Naive thymus-derived CD8-positive, alpha-beta T cell (primary cell): Measurements from ENCODE around the gene MAFG. TPM values are rescaled to one million over a fixed set of nuclear protein-coding genes. Genes with fewer than 3 reads are reported as not detected.

Experiments
- ATAC-seq, 2 donors: fragments of 150-1000 bp; cut with Tn5 transposase in 1 of 2; sonication (Bioruptor Pico), chemical (Tn5 transposase) in 1 of 2; 1 replicate in 1 of 2; 2 replicates in 1 of 2; pipeline ENCODE4 v1.10.0; 2021; ENCODE audit warnings: mild to moderate bottlenecking in 2 of 2, moderate library complexity in 2 of 2
- POLR2A ChIA-PET: fragments of 350-600 bp; sonication (Branson Sonifier 250); formaldehyde crosslinking; loops from one replicate; lab custom pipeline; 2021; ENCODE audit warnings: antibody characterized with exemption; lab: Charles Lee
- DNase-seq, 10 donors: peaks; one replicate each; pipeline versions ENCODE4 v3.0.0 to v3.0.0-alpha.2; 2020 to 2022
- H3K27ac Mint-ChIP-seq, 10 donors: one replicate each; pipeline ENCODE4 v1.8.0; 2020 to 2022; ENCODE audit warnings: mild to moderate bottlenecking in 10 of 10, mixed read lengths in 10 of 10, moderate library complexity in 4 of 10, inconsistent platforms in 1 of 10
- H3K27me3 Mint-ChIP-seq, 5 donors: one replicate each; pipeline ENCODE4 v1.8.0; 2021 to 2022; ENCODE audit warnings: mixed read lengths in 5 of 5
- H3K36me3 Mint-ChIP-seq, 3 donors: one replicate each; pipeline ENCODE4 v1.8.0; 2020 to 2022; ENCODE audit warnings: mixed read lengths in 3 of 3, mild to moderate bottlenecking in 2 of 3, inconsistent platforms in 1 of 3
- H3K4me1 Mint-ChIP-seq, 4 donors: one replicate each; pipeline ENCODE4 v1.8.0; 2021 to 2022; ENCODE audit warnings: mixed read lengths in 4 of 4
- H3K4me3 Mint-ChIP-seq, 10 donors: one replicate each; pipeline ENCODE4 v1.8.0; 2020 to 2022; ENCODE audit warnings: mild to moderate bottlenecking in 10 of 10, mixed read lengths in 10 of 10, moderate library complexity in 6 of 10, inconsistent platforms in 1 of 10
- H3K9me3 Mint-ChIP-seq, 9 donors: one replicate each; pipeline ENCODE4 v1.8.0; 2020 to 2022; ENCODE audit warnings: mixed read lengths in 9 of 9, mild to moderate bottlenecking in 3 of 9, inconsistent platforms in 1 of 9, moderate library complexity in 1 of 9
- polyA plus RNA-seq, 3 donors: library from polyadenylated mRNA; unstranded; fragments of 300-500 nt; fragmentation: Illumina TruSeq; gene quantifications; one replicate each; pipeline ENCODE4 v1.2.3, GENCODE V29; 2021
- total RNA-seq, 8 experiments: library from RNA in 2 of 8; stranded (reverse) in 2 of 8; gene quantifications; one replicate each; pipeline ENCODE4 v1.2.3 and lab custom pipeline; 2021 to 2026

MAFG gene
- total and polyA plus RNA-seq, 5 experiments from 2014 or later: 1.2 to 18.0 (median 2.5) TPM

DNA sequence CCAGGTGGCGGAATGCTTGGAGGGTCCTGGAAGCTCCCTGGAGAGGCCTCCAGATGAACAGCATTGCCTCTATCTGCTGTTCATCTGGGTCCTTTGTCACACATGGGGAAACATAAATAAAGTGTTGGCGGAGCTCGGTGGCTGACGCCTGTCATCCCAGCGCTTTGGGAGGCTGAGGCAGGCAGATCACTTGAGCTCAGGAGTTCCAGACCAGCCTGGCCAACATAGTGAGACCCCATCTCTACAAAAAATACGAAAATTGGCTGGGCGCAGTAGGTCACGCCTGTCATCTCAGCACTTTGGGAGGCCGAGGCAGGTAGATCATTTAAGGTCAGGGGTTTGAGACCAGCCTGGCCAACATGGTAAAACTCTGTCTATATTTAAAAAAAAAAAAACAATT is 17.3 kb upstream of the MAFG start:
- H3K27me3 Mint-ChIP-seq: peaks cover 0 to 7% (median 0%) of the 10 kb centered on the region in 5 donors
- H3K9me3 Mint-ChIP-seq: no peaks in the 10 kb centered on the region
- no peak for DNase-seq
- H3K4me3 Mint-ChIP-seq: no peak overlapping the region
- POLR2A ChIA-PET: interaction anchor here (0.7 kb wide), 2 partner anchors 8 to 52 kb away, joined by 3 to 4 read pairs; no protein-coding TSS in a partner anchor
- H3K27ac Mint-ChIP-seq: no peak overlapping the region
- no peak for ATAC-seq
- no peaks in the 10 kb centered on the region for H3K36me3 Mint-ChIP-seq
- peaks cover 0 to 2% (median 1%) of the 10 kb centered on the region in 4 donors for H3K4me1 Mint-ChIP-seq

DNA sequence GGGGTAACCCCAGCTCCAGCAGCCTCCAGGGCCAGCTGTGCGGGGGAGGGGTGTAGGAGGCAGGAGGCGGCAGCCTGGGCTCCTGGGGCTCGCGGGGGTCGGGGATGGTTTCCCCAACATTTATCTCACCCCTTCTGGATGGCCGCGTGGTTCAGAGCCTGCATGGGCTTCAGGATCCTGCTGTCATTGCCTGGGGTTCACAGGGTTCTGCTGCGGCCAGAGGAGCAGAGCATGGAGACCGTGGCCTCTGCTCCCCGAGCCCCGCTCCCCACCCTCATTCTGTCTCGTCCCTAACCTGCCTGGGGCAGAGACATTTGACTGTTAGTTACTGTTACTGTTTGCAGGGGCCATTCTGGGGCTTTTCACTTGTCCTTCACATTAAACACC is 14.6 kb upstream of the MAFG start:
- H3K27me3 Mint-ChIP-seq: peaks cover 0 to 7% (median 0%) of the 10 kb centered on the region in 5 donors
- ATAC-seq (no peak), DNase-seq (no peak)
- peaks cover 0 to 7% (median under 1%) of the 10 kb centered on the region in 4 donors for H3K4me1 Mint-ChIP-seq
- H3K4me3 Mint-ChIP-seq: peak overlapping the region in 1 of 10 donors; percentile 24
- H3K36me3 Mint-ChIP-seq: no peaks in the 10 kb centered on the region
- H3K9me3 Mint-ChIP-seq: no peaks in the 10 kb centered on the region
- H3K27ac Mint-ChIP-seq: no peak overlapping the region
- POLR2A ChIA-PET: no interaction called here

DNA sequence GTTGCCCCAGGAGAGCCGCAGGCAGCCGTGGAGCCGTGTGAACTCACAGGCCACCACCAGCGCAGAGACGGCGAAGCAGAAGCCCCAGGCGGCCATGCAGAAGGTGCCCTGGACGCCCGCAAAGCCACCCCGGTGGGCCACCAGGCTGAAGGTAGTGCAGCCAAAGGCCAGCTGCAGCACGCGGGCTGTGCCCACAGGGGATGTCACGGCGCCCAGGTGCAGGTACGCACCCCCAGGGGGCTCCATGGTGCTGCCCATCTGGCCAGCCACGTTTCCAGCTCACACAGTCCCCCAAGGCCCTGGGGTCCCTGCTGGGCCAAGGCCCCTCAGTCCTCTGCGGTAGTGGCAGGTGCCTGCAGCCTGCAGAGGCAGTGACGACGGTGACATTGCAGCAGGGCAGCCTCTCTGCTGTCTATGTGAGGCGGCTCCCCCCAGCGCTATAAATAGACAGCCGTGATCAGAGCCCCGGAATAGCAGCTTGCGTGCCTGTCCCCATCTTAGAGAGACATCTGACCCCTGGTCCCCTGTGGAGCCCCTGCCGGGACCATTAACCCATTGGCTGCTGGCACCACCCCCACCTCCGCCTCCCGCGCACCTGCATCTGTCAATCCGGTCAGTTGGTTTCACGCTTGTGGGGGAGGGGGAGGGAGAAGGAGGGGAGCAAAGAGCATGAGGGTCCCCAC is 14.1 kb upstream of the MAFG start:
- H3K27ac Mint-ChIP-seq: no peak overlapping the region
- no peaks in the 10 kb centered on the region for H3K9me3 Mint-ChIP-seq
- peaks cover 0 to 7% (median 0%) of the 10 kb centered on the region in 5 donors for H3K27me3 Mint-ChIP-seq
- DNase-seq: no peak
- no peak for ATAC-seq
- POLR2A ChIA-PET: interaction anchor here (0.7 kb wide), 1 partner anchor 14 kb away, joined by 3 read pairs; the partner anchor contains the start of gene MAFG
- H3K4me3 Mint-ChIP-seq: no peak overlapping the region
- no peaks in the 10 kb centered on the region for H3K36me3 Mint-ChIP-seq
- peaks cover 0 to 8% (median under 1%) of the 10 kb centered on the region in 4 donors for H3K4me1 Mint-ChIP-seq

DNA sequence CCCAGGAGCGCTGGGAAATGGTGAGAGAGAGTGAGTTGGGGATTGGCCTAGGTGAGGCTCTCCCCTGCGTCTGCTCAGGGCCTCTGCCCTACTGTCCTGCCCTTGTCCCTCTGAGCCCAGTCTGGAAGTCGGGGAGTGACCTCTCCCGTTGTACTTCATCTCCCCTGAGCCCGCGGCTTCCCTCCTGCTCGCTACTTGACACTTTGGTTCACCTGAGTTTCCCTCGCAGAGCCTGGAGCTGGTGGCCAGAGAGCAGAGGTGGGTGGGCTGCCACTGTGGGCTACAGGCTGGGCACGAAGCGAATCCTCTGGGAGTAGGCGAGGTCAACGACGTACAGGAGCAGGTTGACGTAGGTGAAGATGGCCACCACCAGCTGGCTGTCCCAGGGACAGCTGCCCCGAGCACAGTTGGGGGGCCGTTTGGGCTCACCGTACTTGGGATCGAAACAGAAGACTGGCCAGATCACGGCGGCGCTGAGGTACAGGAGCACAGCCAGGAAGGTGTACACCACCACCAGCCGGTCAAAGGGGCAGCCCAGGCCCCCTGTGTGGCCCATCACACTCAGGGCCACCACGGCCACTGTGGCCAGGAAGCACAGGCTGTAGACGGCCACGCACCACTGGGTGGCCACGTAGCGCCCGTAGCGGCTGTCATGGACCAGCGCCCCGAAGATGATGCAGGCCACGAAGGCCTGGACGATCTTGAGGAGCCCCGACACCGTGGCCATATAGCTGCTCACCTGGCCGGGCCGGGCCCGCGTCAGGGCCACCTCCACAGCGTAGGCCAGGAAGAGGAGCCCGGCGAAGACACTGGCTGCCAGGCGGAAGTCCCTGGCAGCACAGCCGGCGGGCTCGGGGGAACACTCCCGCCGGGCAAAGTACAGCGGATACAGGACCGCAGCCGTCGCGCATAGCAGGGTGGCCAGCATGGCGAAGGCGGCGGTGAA is 13.3 kb upstream of the MAFG start:
- ATAC-seq: no peak
- peak overlapping the region in 2 of 10 donors; percentile 9 to 35 for H3K27ac Mint-ChIP-seq
- H3K9me3 Mint-ChIP-seq: no peaks in the 10 kb centered on the region
- H3K36me3 Mint-ChIP-seq: no peaks in the 10 kb centered on the region
- H3K4me3 Mint-ChIP-seq: no peak overlapping the region
- DNase-seq: no peak
- peaks cover 0 to 7% (median 0%) of the 10 kb centered on the region in 5 donors for H3K27me3 Mint-ChIP-seq
- POLR2A ChIA-PET: interaction anchor here (0.7 to 0.9 kb wide), 2 partner anchors 10 to 13 kb away, joined by 3 read pairs; partner anchors contain the start of gene MAFG
- H3K4me1 Mint-ChIP-seq: peaks cover 0 to 13% (median under 1%) of the 10 kb centered on the region in 4 donors

DNA sequence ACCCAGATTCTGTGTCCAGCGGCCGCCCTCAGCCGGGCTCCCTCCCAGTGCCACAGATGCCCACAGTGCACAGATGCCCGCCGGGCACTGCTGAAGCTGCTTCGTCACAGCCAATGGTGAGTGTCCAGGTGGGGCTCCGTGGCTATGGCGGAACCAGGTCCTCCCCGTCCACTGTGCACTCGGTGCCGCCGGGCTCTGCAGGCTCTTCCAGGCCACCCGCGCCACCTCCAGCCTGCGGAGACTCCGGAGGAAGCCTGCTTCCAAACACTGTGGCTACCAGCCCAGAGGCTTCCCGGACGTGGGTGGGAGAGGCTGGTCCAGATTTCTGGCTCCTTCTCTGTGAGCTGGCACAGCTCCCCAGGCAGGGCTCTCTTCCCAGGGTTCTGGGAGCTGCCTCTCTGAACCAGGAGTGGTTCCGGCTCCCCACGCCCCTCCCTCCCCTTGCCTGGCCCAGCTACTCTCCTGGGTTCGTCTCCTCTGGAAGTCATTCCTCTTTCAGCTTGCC is 12.4 kb upstream of the MAFG start:
- Mint-ChIP-seq H3K27me3 (peaks cover 0 to 7% (median 0%) of the 10 kb centered on the region in 5 donors), H3K9me3 (no peaks in the 10 kb centered on the region)

DNA sequence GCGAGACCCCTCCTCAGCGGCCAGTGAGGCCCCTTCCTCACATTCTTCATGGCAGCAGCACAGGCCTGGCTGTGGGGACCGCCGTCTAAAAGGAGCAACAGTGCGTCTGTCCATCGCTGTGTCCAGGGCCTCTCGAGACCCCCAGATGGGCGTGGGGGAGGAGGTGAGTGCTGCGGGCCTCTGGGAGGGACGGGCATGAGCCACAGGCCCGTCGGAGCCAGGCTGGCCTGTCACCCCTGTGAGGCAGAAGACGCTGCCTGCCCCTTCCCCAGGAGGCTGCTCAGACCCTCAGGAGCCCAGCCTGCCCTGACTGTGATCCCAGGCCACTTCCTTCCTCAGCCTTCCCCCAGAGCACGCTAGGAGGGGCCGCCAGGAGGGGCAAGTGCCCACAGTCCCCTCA is 11.7 kb upstream of the MAFG start:
- peaks cover 0 to 16% (median under 1%) of the 10 kb centered on the region in 4 donors for H3K4me1 Mint-ChIP-seq
- DNase-seq: no peak
- no peak overlapping the region for H3K27ac Mint-ChIP-seq
- peak overlapping the region in 1 of 10 donors; percentile 10 for H3K4me3 Mint-ChIP-seq
- POLR2A ChIA-PET: interaction anchor here (1.1 to 1.3 kb wide), 2 partner anchors 11 kb away, joined by 3 to 4 read pairs; partner anchors contain the start of gene MAFG
- ATAC-seq: no peak
- H3K36me3 Mint-ChIP-seq: no peaks in the 10 kb centered on the region
- peaks cover 0 to 7% (median 0%) of the 10 kb centered on the region in 5 donors for H3K27me3 Mint-ChIP-seq
- H3K9me3 Mint-ChIP-seq: no peaks in the 10 kb centered on the region

More for the DNA sequence above, 12.4 kb upstream of the MAFG start:
- Mint-ChIP-seq H3K36me3 (no peaks in the 10 kb centered on the region), H3K4me3 (no peak overlapping the region), H3K4me1 (peaks cover 0 to 16% (median under 1%) of the 10 kb centered on the region in 4 donors), H3K27ac (no peak overlapping the region)
- ATAC-seq (no peak), DNase-seq (no peak)
- POLR2A ChIA-PET: interaction anchor here (0.7 to 0.9 kb wide), 2 partner anchors 9 to 13 kb away, joined by 3 read pairs; partner anchors contain the start of gene MAFG

DNA sequence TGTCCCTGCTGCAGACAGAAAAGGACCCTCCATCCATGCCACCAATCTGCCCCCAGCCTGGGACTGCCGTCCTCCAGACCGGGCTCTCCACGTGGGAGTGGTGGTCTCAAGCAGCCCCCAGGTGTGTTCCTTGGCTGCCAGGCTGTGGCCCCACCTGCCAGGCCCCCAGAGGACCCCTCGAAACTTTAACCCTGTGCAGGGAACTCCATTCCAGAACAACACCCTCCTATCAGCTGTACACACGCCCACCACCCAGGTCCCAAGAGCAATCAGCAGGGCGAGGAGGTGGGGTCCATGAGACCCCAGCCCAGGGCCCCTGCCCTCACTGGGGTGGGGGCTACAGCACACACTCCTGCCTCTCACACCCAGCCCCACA is 8.2 kb upstream of the MAFG start:
- H3K4me3 Mint-ChIP-seq: peak overlapping the region in 7 of 10 donors; percentile 21 to 59 (median 41)
- peaks cover 3 to 24% (median 7%) of the 10 kb centered on the region in 4 donors for H3K4me1 Mint-ChIP-seq
- H3K36me3 Mint-ChIP-seq: no peaks in the 10 kb centered on the region
- no peaks in the 10 kb centered on the region for H3K9me3 Mint-ChIP-seq
- POLR2A ChIA-PET: interaction anchor here (1.3 to 1.4 kb wide), 2 partner anchors 9 to 10 kb away, joined by 4 to 5 read pairs; no protein-coding TSS in a partner anchor
- H3K27me3 Mint-ChIP-seq: peaks cover 0 to 8% (median 3%) of the 10 kb centered on the region in 5 donors
- DNase-seq: no peak
- peak overlapping the region in 4 of 10 donors; percentile 11 to 52 (median 24) for H3K27ac Mint-ChIP-seq
- ATAC-seq: no peak

DNA sequence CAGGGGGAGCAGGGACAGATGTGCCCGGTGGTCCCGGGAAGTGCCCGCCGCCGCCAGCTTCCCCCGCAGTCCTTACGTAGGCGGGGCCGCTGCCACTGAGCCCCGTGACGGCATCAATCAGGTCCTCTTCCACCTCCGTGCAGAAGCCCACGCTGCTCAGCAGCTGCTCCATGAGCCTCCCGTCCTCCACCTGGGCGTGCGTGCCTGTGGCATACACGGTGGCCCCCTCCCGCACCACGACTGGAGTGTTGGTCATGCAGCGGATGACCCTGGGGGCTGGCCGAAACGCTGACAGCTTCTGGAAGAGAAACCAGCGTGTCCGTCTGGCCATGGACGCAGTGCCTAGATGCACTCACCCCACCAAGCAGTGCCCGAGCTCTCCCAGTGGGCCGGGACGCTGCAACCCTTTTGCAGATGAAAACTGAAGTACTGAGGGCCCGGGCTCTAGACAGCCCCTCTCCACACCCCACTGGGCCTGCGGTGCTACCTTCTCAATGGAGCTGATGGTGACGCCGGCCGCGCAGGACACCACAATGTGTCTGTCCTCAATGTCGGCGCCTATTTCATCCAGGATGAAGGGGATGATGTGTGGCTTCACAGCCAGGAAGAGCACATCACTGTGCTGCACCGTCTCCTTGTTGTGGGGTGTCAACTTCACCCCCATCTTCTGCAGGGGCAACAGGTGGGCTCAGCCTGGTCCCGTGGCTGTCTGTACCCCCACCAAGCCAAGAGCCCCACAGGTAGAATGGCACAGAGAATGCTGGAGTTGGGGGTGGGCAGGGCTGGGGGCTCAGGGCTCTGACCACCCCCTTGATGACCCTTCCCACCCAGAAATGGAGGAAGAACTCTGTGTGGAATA is 7.5 kb upstream of the MAFG start:
- Mint-ChIP-seq H3K27ac (no peak overlapping the region), H3K4me3 (peak overlapping the region in 6 of 10 donors; percentile 21 to 59 (median 49))
- POLR2A ChIA-PET: interaction anchor here (0.7 kb wide), 1 partner anchor 43 kb away, joined by 3 read pairs; the partner anchor contains the start of gene ANAPC11

DNA sequence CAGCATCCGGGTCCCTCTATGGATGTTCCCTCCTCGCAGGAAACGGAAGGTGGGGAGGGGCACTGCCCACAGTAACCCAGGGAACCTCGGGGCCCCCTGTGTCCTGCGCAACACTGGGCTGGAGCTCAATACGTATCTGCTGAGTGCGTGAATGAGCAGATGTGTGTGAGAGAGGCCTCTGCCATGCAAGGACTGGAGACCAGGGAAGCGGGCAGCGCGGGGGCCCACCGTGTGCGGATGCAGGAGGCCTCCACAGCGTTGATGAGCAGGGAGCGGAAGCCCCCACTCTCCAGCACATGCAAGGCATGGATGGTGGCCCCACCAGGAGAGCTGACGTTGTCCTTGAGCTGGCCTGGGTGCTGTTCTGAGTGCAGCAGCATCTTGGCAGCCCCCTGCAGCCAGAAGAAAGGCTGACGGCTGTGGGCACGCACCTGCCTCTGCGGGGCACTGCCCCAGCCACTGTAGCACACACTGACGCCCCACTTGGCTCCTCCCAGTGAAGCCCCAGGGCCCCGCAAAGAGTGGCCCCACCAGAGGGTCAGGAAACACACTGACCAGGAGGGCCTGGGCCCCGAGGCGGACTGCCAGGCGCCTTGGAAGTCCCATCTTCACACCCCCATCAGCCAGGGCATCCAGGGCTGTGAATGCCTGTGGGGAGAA is 6.7 kb upstream of the MAFG start:
- Mint-ChIP-seq H3K9me3 (no peaks in the 10 kb centered on the region), H3K27ac (peak overlapping the region in 1 of 10 donors; percentile 78), H3K27me3 (peaks cover 0 to 13% (median 3%) of the 10 kb centered on the region in 5 donors), H3K4me1 (peaks cover 3 to 22% (median 7%) of the 10 kb centered on the region in 4 donors), H3K4me3 (peak overlapping the region in 2 of 10 donors; percentile 4 to 41), H3K36me3 (no peaks in the 10 kb centered on the region)
- DNase-seq (no peak), ATAC-seq (no peak)
- POLR2A ChIA-PET: interaction anchor here (0.7 to 1.2 kb wide), 2 partner anchors 11 to 42 kb away, joined by 3 read pairs; partner anchors contain the start of gene ANAPC11

More for the DNA sequence above, 7.5 kb upstream of the MAFG start:
- peaks cover 3 to 22% (median 7%) of the 10 kb centered on the region in 4 donors for H3K4me1 Mint-ChIP-seq
- H3K9me3 Mint-ChIP-seq: no peaks in the 10 kb centered on the region
- peaks cover 0 to 6% (median 3%) of the 10 kb centered on the region in 5 donors for H3K27me3 Mint-ChIP-seq
- ATAC-seq (no peak), DNase-seq (no peak)
- no peaks in the 10 kb centered on the region for H3K36me3 Mint-ChIP-seq

DNA sequence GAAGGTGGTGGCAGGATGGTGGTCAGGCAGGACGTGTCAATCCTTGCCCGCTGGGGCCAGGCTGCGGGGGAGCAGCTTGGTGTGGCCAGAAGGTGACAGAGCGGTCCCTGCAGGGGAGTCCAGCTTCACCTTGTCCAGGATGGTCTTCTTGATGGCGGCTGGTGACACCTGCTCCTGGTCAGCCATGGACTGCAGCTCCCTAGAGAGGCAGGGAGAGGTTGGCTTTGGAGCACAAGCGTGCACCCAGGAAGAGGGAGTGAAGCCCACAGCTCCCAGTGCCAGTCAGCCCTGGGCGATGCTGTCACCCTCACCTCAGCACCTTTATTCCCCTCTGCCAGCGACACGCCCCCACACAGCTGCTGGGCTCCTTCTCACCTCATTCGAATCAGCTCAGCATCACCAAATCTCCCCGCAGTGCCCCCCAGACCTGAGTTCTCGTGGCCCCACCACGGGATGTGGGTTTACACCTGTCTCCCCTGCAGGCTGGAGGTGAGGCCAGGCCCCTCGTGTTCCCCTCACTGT is 5.7 kb upstream of the MAFG start:
- Mint-ChIP-seq H3K27ac (peak overlapping the region in 1 of 10 donors; percentile 89), H3K27me3 (peaks cover 0 to 21% (median 5%) of the 10 kb centered on the region in 5 donors), H3K4me3 (peak overlapping the region in 2 of 10 donors; percentile 27 to 51), H3K4me1 (peaks cover 3 to 23% (median 8%) of the 10 kb centered on the region in 4 donors), H3K9me3 (no peaks in the 10 kb centered on the region), H3K36me3 (no peaks in the 10 kb centered on the region)
- POLR2A ChIA-PET: interaction anchor here (1.2 kb wide), 1 partner anchor 10 kb away, joined by 3 read pairs; no protein-coding TSS in a partner anchor
- ATAC-seq (peak in 1 of 2 donors; percentile 51), DNase-seq (peak in 4 of 10 donors; percentile 24 to 44 (median 40))
